IMR-90 (cell line): ENCODE results near the gene SEMA3C. TPM values are rescaled to one million over a fixed set of nuclear protein-coding genes. Genes with fewer than 3 reads are reported as not detected.

ENCODE experiments used
- ATAC-seq: fragments of 200-7000 bp; cut with Tn5 transposase; 2 replicates; pipeline ENCODE4 v1.9.1; 2020; ENCODE audit warnings: low read depth, mild to moderate bottlenecking, moderate library complexity
- BruUV-seq: library from RNA; stranded (reverse); fragments of 400-500 nt; replicated peaks from 2 replicates; lab custom pipeline; 2021; lab: Mats Ljungman, UMichigan
- CTCF ChIA-PET: fragments of 300-600 bp; formaldehyde crosslinking; extraction: SDS; loops from one replicate; lab custom pipeline; 2021; ENCODE audit warnings: antibody characterized with exemption; lab: Yijun Ruan, JAX
- POLR2A ChIA-PET: fragments of 300-600 bp; sonication (Branson Sonifier 250); formaldehyde crosslinking; loops from one replicate; lab custom pipeline; 2022; ENCODE audit warnings: antibody characterized with exemption; ENCODE audit not compliant: unreplicated experiment; lab: Charles Lee
- DNase-seq: peaks from one replicate; pipeline ENCODE4 v3.0.0; 2013
- H2AFZ ChIP-seq: replicated peaks from 2 replicates; pipeline ENCODE3; 2013; ENCODE audit warnings: low read length, mild to moderate bottlenecking; ENCODE audit not compliant: poor library complexity
- H2AK5ac ChIP-seq: 2 replicates; pipeline ENCODE4 v1.6.1; 2013; ENCODE audit warnings: low read depth, low read length, inconsistent platforms
- H2AK9ac ChIP-seq: replicated peaks from 2 replicates; pipeline ENCODE3; 2013; ENCODE audit warnings: mild to moderate bottlenecking, low read depth, low read length, moderate library complexity; ENCODE audit not compliant: poor library complexity
- H2BK120ac ChIP-seq: 2 replicates; pipeline ENCODE4 v1.6.1; 2013; ENCODE audit warnings: low read depth, low read length, inconsistent platforms
- H2BK15ac ChIP-seq: 3 replicates; pipeline ENCODE4 v1.6.1; 2013; ENCODE audit warnings: low read depth, low read length, inconsistent platforms
- H2BK20ac ChIP-seq: 2 replicates; pipeline ENCODE4 v1.6.1; 2013; ENCODE audit warnings: low read depth, mild to moderate bottlenecking, inconsistent platforms, low read length, moderate library complexity
- H2BK5ac ChIP-seq: 2 replicates; pipeline ENCODE4 v1.6.1; 2013; ENCODE audit warnings: mild to moderate bottlenecking, low read depth, low read length, inconsistent platforms; ENCODE audit not compliant: poor library complexity, severe bottlenecking
- H3K14ac ChIP-seq: replicated peaks from 2 replicates; pipeline ENCODE4 v1.6.1; 2013; ENCODE audit warnings: low read depth, low read length, inconsistent platforms
- H3K18ac ChIP-seq: 2 replicates; pipeline ENCODE4 v1.6.1; 2013; ENCODE audit warnings: low read depth, low read length, control low read depth
- H3K23ac ChIP-seq: 2 replicates; pipeline ENCODE4 v1.6.1; 2013; ENCODE audit warnings: low read depth, low read length, inconsistent platforms
- H3K27ac ChIP-seq: 2 replicates; pipeline ENCODE4 v1.5.1; 2013; ENCODE audit warnings: mild to moderate bottlenecking, control low read depth, low read length; ENCODE audit not compliant: insufficient read depth
- H3K27me3 ChIP-seq: 2 replicates; pipeline ENCODE4 v1.6.1; 2013; ENCODE audit warnings: low read length; ENCODE audit not compliant: control insufficient read depth, insufficient read depth
- H3K36me3 ChIP-seq: 2 replicates; pipeline ENCODE4 v1.6.1; 2013; ENCODE audit warnings: low read length, mixed read lengths; ENCODE audit not compliant: control insufficient read depth, insufficient read depth
- H3K4ac ChIP-seq: 2 replicates; pipeline ENCODE4 v1.6.1; 2013; ENCODE audit warnings: low read depth, low read length, inconsistent platforms
- H3K4me1 ChIP-seq: 2 replicates; pipeline ENCODE4 v1.6.1; 2013; ENCODE audit warnings: low read length, mixed read lengths; ENCODE audit not compliant: control insufficient read depth, insufficient read depth
- H3K4me2 ChIP-seq: 2 replicates; pipeline ENCODE4 v1.6.1; 2013; ENCODE audit warnings: low read depth, mild to moderate bottlenecking, control low read depth, low read length, moderate library complexity
- H3K4me3 ChIP-seq: 2 replicates; pipeline ENCODE4 v1.5.1; 2013; ENCODE audit warnings: low read depth, mild to moderate bottlenecking, control low read depth, low read length, moderate library complexity; ENCODE audit not compliant: insufficient read depth
- H3K56ac ChIP-seq: 2 replicates; pipeline ENCODE4 v1.6.1; 2013; ENCODE audit warnings: low read length, inconsistent platforms; ENCODE audit not compliant: insufficient read depth; ENCODE audit errors: extremely low read depth
- H3K79me1 ChIP-seq, 2 experiments: 2 replicates each; pipeline ENCODE4 v1.6.1; 2013; ENCODE audit warnings: low read length in 2 of 2, inconsistent platforms in 1 of 2, low read depth in 1 of 2
- H3K9ac ChIP-seq: 2 replicates; pipeline ENCODE4 v1.6.1; 2013; ENCODE audit warnings: low read depth, low read length, control low read depth
- H3K9me1 ChIP-seq: 2 replicates; pipeline ENCODE4 v1.6.1; 2013; ENCODE audit warnings: low read length, inconsistent platforms; ENCODE audit not compliant: insufficient read depth
- H3K9me3 ChIP-seq: 2 replicates; pipeline ENCODE4 v1.6.1; 2013; ENCODE audit warnings: low read length; ENCODE audit not compliant: control insufficient read depth, insufficient read depth
- H4K20me1 ChIP-seq: 2 replicates; pipeline ENCODE4 v1.6.1; 2013; ENCODE audit warnings: low read length, inconsistent platforms; ENCODE audit not compliant: insufficient read depth
- H4K5ac ChIP-seq: 2 replicates; pipeline ENCODE4 v1.6.1; 2013; ENCODE audit warnings: mild to moderate bottlenecking, low read depth, low read length, control low read depth
- H4K8ac ChIP-seq, 2 experiments: 2 replicates each; pipeline ENCODE4 v1.6.1; 2013; ENCODE audit warnings: low read depth in 2 of 2, low read length in 2 of 2, control low read depth in 1 of 2, inconsistent platforms in 1 of 2
- H4K91ac ChIP-seq: 2 replicates; pipeline ENCODE4 v1.6.1; 2013; ENCODE audit warnings: low read depth, low read length, inconsistent platforms; ENCODE audit not compliant: insufficient read depth
- CEBPB ChIP-seq: IDR thresholded peaks from 2 replicates; pipeline ENCODE4 v1.6.1; 2012; ENCODE audit warnings: low read depth, low read length, improper control_type of control experiment
- RFX5 ChIP-seq: IDR thresholded peaks from 2 replicates; pipeline ENCODE4 v1.8.0; 2012; ENCODE audit warnings: low read depth, mild to moderate bottlenecking, low read length, moderate library complexity
- WGBS, 2 experiments: methylation state at CpG; one replicate each; pipeline versions ENCODE4 v1.1.5 to v1.1.7; 2013; ENCODE audit warnings: missing lambda C conversion rate in 2 of 2; ENCODE audit not compliant: insufficient read length in 1 of 2; ENCODE audit errors: extremely low coverage in 2 of 2; 5-methylcytosine and 5-hydroxymethylcytosine counted together
- dilution Hi-C: fragments of 300-500 bp; cut with HindIII; formaldehyde crosslinking; loops from one replicate; pipeline ENCODE4 v1.14.3; 2018; ENCODE audit warnings: low sequenced_read_pairs; ENCODE audit not compliant: unreplicated experiment
- in situ Hi-C: fragments of 300-500 bp; cut with MboI; formaldehyde crosslinking; loops from 3 replicates; pipeline ENCODE4 v1.14.3; 2019; ENCODE audit warnings: low sequenced_read_pairs, inconsistent platforms, mixed read lengths
- intact Hi-C: fragments of 100-400 bp; cut with micrococcal nuclease; formaldehyde crosslinking; loops from 2 replicates; pipeline ENCODE4 v1.10.0; 2022
- polyA plus RNA-seq, 3 experiments: library from polyadenylated mRNA; depleted of rRNA; stranded (reverse); fragments of >200 nt; gene quantifications; 2 replicates each; pipeline ENCODE4 v1.2.3, GENCODE V29; 2012; ENCODE audit warnings: low replicate concordance in 1 of 3
- total RNA-seq: library from RNA; depleted of rRNA; stranded (reverse); fragments of >200 nt; gene quantifications from 2 replicates; pipeline ENCODE4 v1.2.3, GENCODE V29; 2012

Gene SEMA3C
- total and polyA plus RNA-seq, 2 of the 4 experiments (the other 2 are of a cell fraction) = 21.2 to 97.1 TPM

GRCh38 chr7:80827239-80827633, 91.6 kb downstream of the SEMA3C start:
- WGBS, 2 experiments = no CpG with 5 or more reads among the region's 1 CpG
- ChIA-PET POLR2A (no interaction called here), CTCF (no interaction called here)
- H4K91ac ChIP-seq = no peak overlapping the region
- no peak overlapping the region for H2BK120ac ChIP-seq
- no peaks in the 10 kb centered on the region for H3K36me3 ChIP-seq
- no peak overlapping the region for H3K18ac ChIP-seq
- H3K23ac ChIP-seq = no peak overlapping the region
- H3K27me3 ChIP-seq = no peaks in the 10 kb centered on the region
- no peak overlapping the region for H3K9ac ChIP-seq
- H3K4me2 ChIP-seq = no peak overlapping the region; the same call in 1 of the 2 replicates
- 0 out of 2 replicates have a peak, but pooled peaks cover 4% of the 10 kb centered on the region for H3K4me1 ChIP-seq
- peaks cover 5% of the 10 kb centered on the region in 2 experiments; a peak in 3 of 4 replicates for H3K79me1 ChIP-seq
- H3K27ac ChIP-seq = no peak overlapping the region
- no peak overlapping the region for H2BK15ac ChIP-seq
- DNase-seq = peak; percentile 19
- no peak overlapping the region for H2BK5ac ChIP-seq
- no peak for ATAC-seq
- no peak overlapping the region for H2AK5ac ChIP-seq
- peak; percentile 63 for TF ChIP-seq CEBPB
- no peak for TF ChIP-seq RFX5
- H3K56ac ChIP-seq = no peak overlapping the region
- peaks cover 2% of the 10 kb centered on the region; the same call in 1 of the 2 replicates for H3K9me1 ChIP-seq
- intact Hi-C loops = loop anchor here (10.0 kb wide), 1 partner anchor 288 kb away; no protein-coding TSS in a partner anchor
- no TSS peak for BruUV-seq
- no peak overlapping the region for H4K5ac ChIP-seq
- no peaks in the 10 kb centered on the region for H4K20me1 ChIP-seq
- in situ Hi-C loops = no loop called here
- H3K9me3 ChIP-seq = no peaks in the 10 kb centered on the region
- H2AFZ ChIP-seq = no peak overlapping the region
- H3K4me3 ChIP-seq = no peak overlapping the region
- no peak overlapping the region for H3K4ac ChIP-seq
- H2BK20ac ChIP-seq = no peak overlapping the region
- H3K14ac ChIP-seq = no peak overlapping the region
- no peak overlapping the region for H2AK9ac ChIP-seq
- dilution Hi-C loops = no loop called here
- no peak overlapping the region for H4K8ac ChIP-seq
